Measurements from ENCODE around the gene POLDIP2. TPM values are rescaled to one million over a fixed set of nuclear protein-coding genes. Genes with fewer than 3 reads are reported as not detected.

POLDIP2 gene
- total and polyA plus RNA-seq, 7 donors, result 172 to 299 (median 196) TPM

DNA sequence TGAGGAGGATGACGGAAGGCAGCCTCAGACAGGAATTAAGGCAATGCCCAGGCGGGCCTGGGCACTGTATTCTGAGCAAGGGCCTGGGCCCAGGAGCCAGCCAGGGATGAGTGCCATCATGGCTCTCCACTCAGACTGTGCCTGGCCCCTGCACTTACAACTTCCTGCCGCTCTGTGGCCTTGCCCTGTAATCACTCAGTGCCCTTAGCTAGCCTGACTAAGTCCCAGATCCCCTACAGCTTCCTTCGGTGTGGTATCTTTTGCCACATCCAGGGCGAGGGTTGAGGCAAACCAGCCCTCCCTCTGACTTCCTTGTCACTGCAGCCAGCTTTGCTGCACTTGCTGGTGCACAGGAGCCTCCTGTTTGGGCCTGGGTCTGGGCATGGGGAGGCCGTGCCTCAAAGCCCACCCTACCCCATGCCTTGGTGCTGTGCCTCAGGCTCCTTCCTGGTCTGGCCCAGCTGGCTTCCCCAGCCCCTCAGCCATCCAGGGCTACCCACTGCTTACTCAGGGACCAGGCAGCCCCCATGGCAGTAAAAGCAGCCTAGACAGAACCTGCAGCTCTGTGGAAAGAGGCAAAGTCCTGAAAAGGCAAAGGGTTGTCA lies 39.4 kb upstream of the POLDIP2 start:
- no peak overlapping the region for H3K4me3 ChIP-seq
- intact Hi-C loops (cut with DNase I), result no loop called here
- 78 to 84% (median 81%) methylated on average over 5 to 6 of the region's 6 CpGs for whole genome bisulfite sequencing, 3 donors
- H3K27ac ChIP-seq, result no peak overlapping the region
- ATAC-seq (no peak), DNase-seq (peak in 1 of 2 donors; percentile 26)
- H3K4me1 ChIP-seq, result no peaks in the 10 kb centered on the region
- no peaks in the 10 kb centered on the region for H3K9me3 ChIP-seq
- H3K27me3 ChIP-seq (ENCODE audit: insufficient read depth in 3 of 3, low read length in 2 of 3), result no peaks in the 10 kb centered on the region
- TF ChIP-seq, protein P1, sequence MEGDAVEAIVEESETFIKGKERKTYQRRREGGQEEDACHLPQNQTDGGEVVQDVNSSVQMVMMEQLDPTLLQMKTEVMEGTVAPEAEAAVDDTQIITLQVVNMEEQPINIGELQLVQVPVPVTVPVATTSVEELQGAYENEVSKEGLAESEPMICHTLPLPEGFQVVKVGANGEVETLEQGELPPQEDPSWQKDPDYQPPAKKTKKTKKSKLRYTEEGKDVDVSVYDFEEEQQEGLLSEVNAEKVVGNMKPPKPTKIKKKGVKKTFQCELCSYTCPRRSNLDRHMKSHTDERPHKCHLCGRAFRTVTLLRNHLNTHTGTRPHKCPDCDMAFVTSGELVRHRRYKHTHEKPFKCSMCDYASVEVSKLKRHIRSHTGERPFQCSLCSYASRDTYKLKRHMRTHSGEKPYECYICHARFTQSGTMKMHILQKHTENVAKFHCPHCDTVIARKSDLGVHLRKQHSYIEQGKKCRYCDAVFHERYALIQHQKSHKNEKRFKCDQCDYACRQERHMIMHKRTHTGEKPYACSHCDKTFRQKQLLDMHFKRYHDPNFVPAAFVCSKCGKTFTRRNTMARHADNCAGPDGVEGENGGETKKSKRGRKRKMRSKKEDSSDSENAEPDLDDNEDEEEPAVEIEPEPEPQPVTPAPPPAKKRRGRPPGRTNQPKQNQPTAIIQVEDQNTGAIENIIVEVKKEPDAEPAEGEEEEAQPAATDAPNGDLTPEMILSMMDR (IDR thresholded peaks at IDR 0.05), result no peak
- H3K36me3 ChIP-seq (ENCODE audit: insufficient read depth in 1 of 2, low read depth in 1 of 2), result peaks cover 0 to 72% of the 10 kb centered on the region in 2 donors

GRCh38 chr17:28395968-28396367 lies 38.6 kb upstream of the POLDIP2 start:
- no peaks in the 10 kb centered on the region for H3K27me3 ChIP-seq (ENCODE audit: insufficient read depth in 3 of 3, low read length in 2 of 3)
- no peak overlapping the region for H3K4me3 ChIP-seq
- ATAC-seq (no peak), DNase-seq (peak in 1 of 2 donors; percentile 28)
- intact Hi-C loops (cut with DNase I), result no loop called here
- peaks cover 0 to 68% of the 10 kb centered on the region in 2 donors for H3K36me3 ChIP-seq (ENCODE audit: insufficient read depth in 1 of 2, low read depth in 1 of 2)
- no peaks in the 10 kb centered on the region for H3K9me3 ChIP-seq
- H3K4me1 ChIP-seq, result no peaks in the 10 kb centered on the region
- no peak overlapping the region for H3K27ac ChIP-seq
- 82 to 85% (median 83%) methylated on average over 6 of the region's 6 CpGs for WGBS, 3 donors
- TF ChIP-seq, protein P1 (IDR thresholded peaks at IDR 0.05), result no peak

DNA sequence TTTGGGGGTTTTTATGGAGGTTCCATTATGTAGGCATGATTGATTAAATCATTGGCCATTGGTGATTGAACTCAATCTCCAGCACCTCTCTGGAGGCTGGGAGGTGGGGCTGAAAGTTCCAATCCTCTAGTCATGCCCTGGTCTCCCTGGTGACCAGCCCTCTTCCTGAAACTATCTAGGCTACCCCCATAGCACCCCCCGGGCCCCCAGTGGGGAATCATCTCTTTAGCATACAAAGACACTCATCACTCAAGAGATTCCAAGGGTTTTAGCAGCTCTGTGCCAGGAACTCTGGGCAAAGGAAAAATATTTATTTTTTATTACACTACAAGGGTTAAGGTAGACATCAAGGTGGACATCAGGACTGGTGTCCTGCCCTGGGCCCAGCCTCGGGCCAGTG lies 38.1 kb upstream of the POLDIP2 start:
- intact Hi-C loops (cut with DNase I), result no loop called here
- no peak for ATAC-seq

GRCh38 chr17:28394337-28395116 lies 37.2 kb upstream of the POLDIP2 start:
- DNase-seq (peak in 1 of 2 donors; percentile 19), ATAC-seq (no peak)
- Histone ChIP-seq H3K27ac (no peak overlapping the region), H3K4me1 (no peaks in the 10 kb centered on the region), H3K27me3 (ENCODE audit: insufficient read depth in 3 of 3, low read length in 2 of 3) (no peaks in the 10 kb centered on the region), H3K4me3 (no peak overlapping the region), H3K9me3 (no peaks in the 10 kb centered on the region), H3K36me3 (ENCODE audit: insufficient read depth in 1 of 2, low read depth in 1 of 2) (peaks cover 0 to 69% of the 10 kb centered on the region in 2 donors)
- 78 to 86% (median 79%) methylated on average over 7 of the region's 7 CpGs for WGBS, 3 donors
- TF ChIP-seq, protein P1 (IDR thresholded peaks at IDR 0.05), result no peak
- intact Hi-C loops (cut with DNase I), result no loop called here

More for the DNA sequence above, 38.1 kb upstream of the POLDIP2 start:
- DNase-seq, result no peak
- TF ChIP-seq, protein P1 (IDR thresholded peaks at IDR 0.05), result no peak
- WGBS, 3 donors, result 56 to 88% (median 58%) methylated on average over 2 of the region's 2 CpGs
- Histone ChIP-seq H3K9me3 (no peaks in the 10 kb centered on the region), H3K36me3 (ENCODE audit: insufficient read depth in 1 of 2, low read depth in 1 of 2) (peaks cover 0 to 68% of the 10 kb centered on the region in 2 donors), H3K4me3 (no peak overlapping the region), H3K27ac (no peak overlapping the region), H3K27me3 (ENCODE audit: insufficient read depth in 3 of 3, low read length in 2 of 3) (no peaks in the 10 kb centered on the region), H3K4me1 (no peaks in the 10 kb centered on the region)

All from psoas muscle (tissue), 8 donors.